ENCODE data around the gene NELFE.

Gene NELFE

DNA sequence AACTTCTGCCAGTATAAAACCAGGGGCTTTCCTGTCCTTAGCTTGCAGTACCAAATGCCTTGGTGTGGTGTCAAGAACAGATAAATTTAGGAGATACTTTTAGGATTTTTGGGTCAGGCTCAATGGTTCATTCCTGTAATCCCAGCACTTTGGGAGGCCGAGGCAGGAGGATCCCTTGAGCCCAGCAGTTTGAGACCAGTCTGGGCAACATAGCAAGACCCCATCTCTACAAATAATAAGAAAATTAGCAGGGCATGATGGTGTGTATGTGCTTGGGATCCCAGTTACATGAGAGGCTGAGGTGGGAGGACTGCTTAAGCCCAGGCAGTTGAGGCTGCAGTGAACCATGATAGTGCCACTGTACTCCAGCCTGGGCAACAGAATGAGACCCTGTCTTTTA lies 53.7 kb downstream of the NELFE start:
- no peak for DNase-seq
- Mint-ChIP-seq H3K27me3 (ENCODE audit: low read depth, poor library complexity) (peaks cover under 1% of the 10 kb centered on the region), H3K36me3 (ENCODE audit: low read depth) (no peaks in the 10 kb centered on the region), H3K27ac (no peak overlapping the region), H3K9me3 (no peaks in the 10 kb centered on the region), H3K4me1 (peaks cover 30% of the 10 kb centered on the region), H3K4me3 (no peak overlapping the region)
- TF ChIP-seq, protein P1, sequence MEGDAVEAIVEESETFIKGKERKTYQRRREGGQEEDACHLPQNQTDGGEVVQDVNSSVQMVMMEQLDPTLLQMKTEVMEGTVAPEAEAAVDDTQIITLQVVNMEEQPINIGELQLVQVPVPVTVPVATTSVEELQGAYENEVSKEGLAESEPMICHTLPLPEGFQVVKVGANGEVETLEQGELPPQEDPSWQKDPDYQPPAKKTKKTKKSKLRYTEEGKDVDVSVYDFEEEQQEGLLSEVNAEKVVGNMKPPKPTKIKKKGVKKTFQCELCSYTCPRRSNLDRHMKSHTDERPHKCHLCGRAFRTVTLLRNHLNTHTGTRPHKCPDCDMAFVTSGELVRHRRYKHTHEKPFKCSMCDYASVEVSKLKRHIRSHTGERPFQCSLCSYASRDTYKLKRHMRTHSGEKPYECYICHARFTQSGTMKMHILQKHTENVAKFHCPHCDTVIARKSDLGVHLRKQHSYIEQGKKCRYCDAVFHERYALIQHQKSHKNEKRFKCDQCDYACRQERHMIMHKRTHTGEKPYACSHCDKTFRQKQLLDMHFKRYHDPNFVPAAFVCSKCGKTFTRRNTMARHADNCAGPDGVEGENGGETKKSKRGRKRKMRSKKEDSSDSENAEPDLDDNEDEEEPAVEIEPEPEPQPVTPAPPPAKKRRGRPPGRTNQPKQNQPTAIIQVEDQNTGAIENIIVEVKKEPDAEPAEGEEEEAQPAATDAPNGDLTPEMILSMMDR (IDR thresholded peaks at IDR 0.05): no peak

DNA sequence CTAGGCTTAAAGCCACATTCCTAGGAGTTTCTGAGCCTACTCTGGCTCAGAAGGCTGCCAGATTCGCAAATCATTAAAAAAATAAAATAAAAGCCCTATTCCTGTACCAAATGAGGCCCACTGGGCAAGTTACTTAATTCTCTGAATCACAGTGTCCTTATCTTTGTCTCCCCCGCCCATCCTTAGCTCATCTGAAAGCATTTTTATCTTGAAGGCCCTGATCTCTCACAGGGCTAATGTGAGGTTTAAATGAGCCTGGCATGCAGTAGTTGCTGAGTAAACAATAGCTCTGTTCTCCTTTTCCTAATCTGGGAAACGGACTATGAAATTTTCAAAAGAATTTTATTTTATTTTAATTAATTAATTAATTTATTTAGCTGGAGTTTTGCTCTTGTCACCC lies 54.8 kb downstream of the NELFE start:
- Mint-ChIP-seq H3K9me3 (no peaks in the 10 kb centered on the region), H3K4me1 (peaks cover 40% of the 10 kb centered on the region), H3K4me3 (peak overlapping the region; percentile 19), H3K27ac (no peak overlapping the region), H3K36me3 (ENCODE audit: low read depth) (no peaks in the 10 kb centered on the region), H3K27me3 (ENCODE audit: low read depth, poor library complexity) (peaks cover 3% of the 10 kb centered on the region)
- DNase-seq: no peak
- TF ChIP-seq, protein P1 (IDR thresholded peaks at IDR 0.05): no peak
